OCI-LY3 (cell line): ENCODE data around the gene ABL1.

Experiments
- CTCF ChIP-seq: fragments of 200-600, 300-600 bp; sonication (generic); IDR thresholded peaks from 2 replicates; pipeline ENCODE4 v1.5.1; 2014; ENCODE audit warnings: antibody characterized with exemption, low read length, low read depth
- EZH2phosphoT487 ChIP-seq: fragments of 200-600 bp; shearing (Covaris generic); IDR thresholded peaks from 2 replicates; pipeline ENCODE4 v1.6.1; 2018; ENCODE audit warnings: antibody characterized with exemption, mixed run types, low read depth

DNA sequence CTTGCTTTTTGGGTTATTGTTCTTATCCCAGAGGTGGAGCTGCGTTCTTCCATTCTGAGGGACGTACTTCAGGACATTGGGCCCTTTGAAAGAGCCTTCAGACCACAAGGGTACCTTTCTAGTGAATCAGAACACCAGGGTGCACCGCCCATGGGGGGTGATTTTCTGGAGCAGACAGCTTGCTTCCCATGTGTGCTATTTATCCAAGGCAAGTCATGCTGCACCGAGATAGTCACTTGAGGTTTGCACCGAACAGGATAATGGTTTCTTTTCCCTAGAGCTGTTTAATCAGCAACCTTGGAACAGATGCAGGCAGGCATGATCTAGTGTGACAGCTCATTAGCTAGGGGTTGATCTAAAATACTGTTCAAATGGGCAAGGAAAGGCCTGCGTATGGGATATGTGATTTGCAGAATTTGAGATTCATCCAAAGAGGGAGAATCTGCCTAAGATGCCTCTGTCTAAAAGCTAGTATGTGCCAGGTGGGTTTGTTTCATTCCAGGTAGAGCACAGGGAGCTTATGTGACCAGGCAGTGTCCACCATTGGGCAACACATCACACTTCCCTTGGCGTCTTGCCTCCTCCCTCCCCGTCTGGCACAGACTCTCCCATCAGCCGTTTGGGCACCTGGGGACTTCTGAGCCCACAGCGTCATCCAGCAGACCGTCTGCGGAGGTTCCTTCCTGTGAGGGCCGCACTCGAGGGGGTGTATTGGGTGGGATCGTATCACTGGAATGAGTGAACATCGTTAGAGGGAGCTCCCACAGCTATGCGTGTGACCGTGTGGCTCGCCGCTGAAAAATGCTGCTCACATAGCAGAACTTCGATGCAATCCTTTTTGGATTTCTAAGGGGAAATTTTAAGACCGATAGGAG is 23.0 kb downstream of the ABL1 start:
- no peak for TF ChIP-seq CTCF
- TF ChIP-seq EZH2phosphoT487: no peak
